ENCODE results near the gene CRYBA4. TPM values are rescaled to one million over a fixed set of nuclear protein-coding genes. Genes with fewer than 3 reads are reported as not detected.

The CRYBA4 gene
- 1.7 TPM for polyA plus RNA-seq (2012; ENCODE audit: insufficient read depth, insufficient read length, low read depth)

GRCh38 chr22:26621663-26622062, at the start of gene CRYBA4:
Gene CRYBA4, plus strand, starts transcription at chr22:26621963. Its CDS starts 634 bp downstream, at chr22:26622597.
- Histone ChIP-seq H3K36me3 (no peaks in the 10 kb centered on the region), H3K9me3 (no peaks in the 10 kb centered on the region), H3K4me3 (ENCODE audit: low read depth, low read length) (no peak within 1 kb of the TSS), H3K4me1 (peaks cover 13% of the 10 kb centered on the region), H3K27me3 (no peaks in the 10 kb centered on the region)
- no peak for TF ChIP-seq CTCF (IDR thresholded peaks at IDR 0.05; ENCODE audit: low read depth, low read length)
- no peak for DNase-seq

GRCh38 chr22:26573026-26573662, 48.6 kb upstream of the CRYBA4 start:
- no peaks in the 10 kb centered on the region for H3K27me3 ChIP-seq
- no peaks in the 10 kb centered on the region for H3K9me3 ChIP-seq
- H3K4me3 ChIP-seq (ENCODE audit: low read depth, low read length): no peak overlapping the region
- no peaks in the 10 kb centered on the region for H3K36me3 ChIP-seq
- DNase-seq: no peak
- TF ChIP-seq CTCF (IDR thresholded peaks at IDR 0.05; ENCODE audit: low read depth, low read length): no peak
- no peaks in the 10 kb centered on the region for H3K4me1 ChIP-seq

- Histone ChIP-seq H3K27me3 (no peaks in the 10 kb centered on the region), H3K4me3 (ENCODE audit: low read depth, low read length) (no peak overlapping the region), H3K9me3 (no peaks in the 10 kb centered on the region), H3K36me3 (no peaks in the 10 kb centered on the region), H3K4me1 (no peaks in the 10 kb centered on the region)
- DNase-seq: no peak
- TF ChIP-seq CTCF (IDR thresholded peaks at IDR 0.05; ENCODE audit: low read depth, low read length): no peak
These were observed 47.6 kb upstream of the CRYBA4 start for GRCh38 chr22:26574001-26574723.

- Histone ChIP-seq H3K9me3 (no peaks in the 10 kb centered on the region), H3K4me1 (no peaks in the 10 kb centered on the region)
These were observed 45.6 kb upstream of the CRYBA4 start for GRCh38 chr22:26576026-26576680.

GRCh38 chr22:26577081-26577480, 44.7 kb upstream of the CRYBA4 start:
- TF ChIP-seq CTCF (IDR thresholded peaks at IDR 0.05; ENCODE audit: low read depth, low read length): no peak
- Histone ChIP-seq H3K9me3 (no peaks in the 10 kb centered on the region), H3K4me1 (no peaks in the 10 kb centered on the region), H3K36me3 (no peaks in the 10 kb centered on the region), H3K4me3 (ENCODE audit: low read depth, low read length) (no peak overlapping the region), H3K27me3 (no peaks in the 10 kb centered on the region)
- DNase-seq: no peak

More at GRCh38 chr22:26576026-26576680, 45.6 kb upstream of the CRYBA4 start:
- no peak for DNase-seq
- H3K27me3 ChIP-seq: no peaks in the 10 kb centered on the region
- no peak for TF ChIP-seq CTCF (IDR thresholded peaks at IDR 0.05; ENCODE audit: low read depth, low read length)
- H3K36me3 ChIP-seq: no peaks in the 10 kb centered on the region
- H3K4me3 ChIP-seq (ENCODE audit: low read depth, low read length): no peak overlapping the region
